Stimulated activated CD4-positive, alpha-beta T cell treated with anti-CD3 and anti-CD28 coated beads, TNF-alpha, amount 100 ng/mL, for 48 hours (primary cell): ENCODE results near the gene SIM1.

Experiments used
- DNase-seq, 3 donors: peaks; one replicate each; pipeline ENCODE4 v3.0.0-alpha.2; 2020; ENCODE audit warnings: low read depth in 3 of 3

Gene SIM1

GRCh38 chr6:100457311-100457990, 7.3 kb downstream of the SIM1 start:
- no peak for DNase-seq

- DNase-seq: no peak
These were observed 7.8 kb downstream of the SIM1 start for GRCh38 chr6:100456908-100457235.

GRCh38 chr6:100456141-100456907, 8.4 kb downstream of the SIM1 start:
- DNase-seq: no peak

GRCh38 chr6:100455230-100456124, 9.2 kb downstream of the SIM1 start:
- DNase-seq: no peak

GRCh38 chr6:100454551-100455229, 10.0 kb downstream of the SIM1 start:
- DNase-seq: no peak

- DNase-seq: no peak
These were observed 10.8 kb downstream of the SIM1 start for GRCh38 chr6:100453701-100454521.

- DNase-seq: no peak
These were observed 11.7 kb downstream of the SIM1 start for GRCh38 chr6:100452998-100453397.

GRCh38 chr6:100451577-100451976, 13.1 kb downstream of the SIM1 start:
- DNase-seq: no peak

- DNase-seq: no peak
These were observed 15.5 kb downstream of the SIM1 start for GRCh38 chr6:100449239-100449691.

DNA sequence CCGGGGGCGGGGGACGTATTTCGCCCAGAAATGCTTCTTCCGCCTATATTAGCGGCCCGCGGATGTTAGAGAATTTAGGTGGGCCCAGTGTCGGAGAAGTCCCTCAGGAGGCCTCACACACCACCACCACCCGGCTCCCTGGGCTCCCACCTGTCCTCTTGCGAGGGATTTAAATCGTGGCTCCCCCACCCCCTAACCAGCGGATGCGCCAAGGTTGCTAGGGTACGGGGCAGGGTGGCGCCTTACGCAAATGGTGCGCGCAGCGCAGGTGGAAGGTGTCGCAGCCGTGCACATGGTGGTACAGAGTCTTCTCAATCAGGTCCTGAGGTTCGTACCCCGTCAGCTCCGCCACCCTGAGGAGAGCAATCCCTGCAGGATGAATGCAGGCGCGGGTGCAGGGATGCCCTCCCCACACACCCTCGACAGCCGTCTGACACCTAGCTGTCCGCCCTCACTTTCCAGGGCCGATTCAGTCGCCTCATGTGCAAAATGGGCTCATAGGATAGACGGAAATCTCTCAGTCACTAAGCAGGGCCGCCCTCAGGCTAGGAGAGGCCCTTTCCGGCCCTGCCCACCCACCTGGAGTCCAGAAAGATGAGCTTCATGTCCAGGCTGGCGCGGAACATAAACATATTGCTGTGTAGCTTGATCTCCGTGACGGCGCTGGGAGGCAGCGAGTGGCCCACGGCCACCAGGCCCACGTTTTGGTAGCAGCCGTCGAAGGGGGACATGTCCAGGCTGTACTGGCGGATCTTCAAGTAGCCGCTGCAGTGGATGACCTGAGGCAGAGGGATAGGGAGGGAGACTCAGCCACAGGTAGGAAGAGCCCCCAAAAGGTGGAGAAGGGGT, 16.6 kb downstream of the SIM1 start:
- DNase-seq: no peak

DNA sequence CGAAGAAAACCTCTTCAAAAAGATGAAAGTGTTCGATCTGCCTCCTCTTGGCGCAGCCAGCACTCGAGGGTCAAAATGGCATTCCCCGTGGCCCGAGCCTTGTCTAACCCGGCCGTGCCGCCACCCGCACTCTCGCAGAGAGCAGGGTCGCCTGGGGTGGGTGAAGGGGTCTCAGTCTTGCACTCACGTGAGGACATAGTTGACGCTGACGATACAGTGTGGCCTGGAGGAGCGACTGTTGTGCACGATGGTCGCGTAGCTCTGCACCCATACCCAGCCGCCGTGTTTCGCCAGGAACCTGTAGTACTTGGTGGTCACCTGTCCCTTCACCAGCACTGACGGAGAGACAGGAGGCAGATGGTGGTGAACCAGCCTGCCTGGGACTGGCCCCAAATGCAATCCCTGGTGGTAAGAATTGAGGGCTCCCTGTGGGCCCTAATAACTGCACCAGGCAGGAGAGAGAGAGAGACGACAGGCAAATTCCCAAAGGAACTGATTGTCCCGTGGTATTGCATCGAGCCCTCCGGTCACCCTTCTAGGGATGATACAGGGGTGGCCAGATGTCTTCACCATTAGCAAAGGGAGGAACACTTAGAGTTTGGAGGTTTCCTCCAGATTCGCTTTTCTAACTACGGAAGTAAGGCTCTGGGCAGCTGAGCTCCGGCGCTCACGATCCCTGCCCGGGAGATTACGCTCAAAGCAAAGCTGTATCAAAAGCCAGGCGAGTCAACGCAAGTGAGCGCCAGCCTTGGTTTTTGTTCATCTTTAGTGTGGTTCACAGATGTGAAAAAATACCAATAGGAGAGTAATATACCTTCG, 17.4 kb downstream of the SIM1 start:
- DNase-seq: no peak

- no peak for DNase-seq
These were observed 18.3 kb downstream of the SIM1 start for GRCh38 chr6:100446115-100447080.

- no peak for DNase-seq
These were observed 19.2 kb downstream of the SIM1 start for GRCh38 chr6:100445512-100445911.

DNA sequence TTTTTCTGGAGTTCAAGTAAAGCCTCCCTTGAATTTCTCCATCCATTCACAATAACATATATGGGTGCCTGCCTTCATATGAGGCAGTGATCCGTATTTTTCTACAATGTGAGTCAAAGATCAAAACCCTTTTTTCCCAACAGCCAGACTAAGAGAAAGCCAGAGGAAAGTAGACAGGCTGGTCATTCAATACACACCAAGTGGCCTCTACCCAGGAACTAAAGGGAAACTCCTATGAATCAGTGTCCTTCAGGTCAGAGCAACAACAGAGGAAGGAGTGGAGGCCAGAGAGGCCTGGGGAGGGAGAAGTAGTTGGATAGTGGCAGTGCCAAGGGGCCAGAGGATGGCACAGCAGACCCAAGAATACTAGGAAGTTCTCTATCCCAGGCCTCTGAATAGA, 23.8 kb downstream of the SIM1 start:
- no peak for DNase-seq

GRCh38 chr6:100435299-100435698, 29.4 kb downstream of the SIM1 start:
- DNase-seq: no peak

GRCh38 chr6:100433726-100434435, 30.8 kb downstream of the SIM1 start:
- DNase-seq: no peak

DNA sequence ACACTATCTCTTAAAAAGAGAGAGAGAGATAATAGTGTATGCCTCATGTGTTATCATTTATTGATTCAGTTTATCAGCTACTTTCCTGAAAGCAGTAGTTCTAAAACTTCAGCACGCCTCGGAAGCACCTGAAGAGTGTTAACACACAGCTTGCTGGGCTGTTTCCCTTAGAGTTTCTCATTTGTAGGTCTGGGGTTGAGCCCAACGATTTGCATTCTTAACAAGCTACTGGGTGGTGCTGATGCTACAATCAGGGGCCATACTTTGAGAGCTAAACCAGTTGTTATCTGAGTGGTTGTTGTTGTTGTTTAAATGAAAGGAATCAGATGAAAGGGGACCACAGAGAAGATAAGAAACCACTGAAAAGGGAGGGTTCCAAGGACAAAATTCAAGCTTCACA, 32.6 kb downstream of the SIM1 start:
- no peak for DNase-seq
